ENCODE data around the gene TMEM248.

- TF ChIP-seq CTCF (IDR thresholded peaks at IDR 0.05) (no peak), POLR2A (IDR thresholded peaks at IDR 0.05) (no peak)
Measured at GRCh38 chr7:66896441-66896840, 24.6 kb upstream of the TMEM248 start.
